ENCODE measurements around the gene SPATS2.

Gene SPATS2

GRCh38 chr12:49557917-49558215 lies 190.6 kb downstream of the SPATS2 start:
- TF ChIP-seq, protein P1, sequence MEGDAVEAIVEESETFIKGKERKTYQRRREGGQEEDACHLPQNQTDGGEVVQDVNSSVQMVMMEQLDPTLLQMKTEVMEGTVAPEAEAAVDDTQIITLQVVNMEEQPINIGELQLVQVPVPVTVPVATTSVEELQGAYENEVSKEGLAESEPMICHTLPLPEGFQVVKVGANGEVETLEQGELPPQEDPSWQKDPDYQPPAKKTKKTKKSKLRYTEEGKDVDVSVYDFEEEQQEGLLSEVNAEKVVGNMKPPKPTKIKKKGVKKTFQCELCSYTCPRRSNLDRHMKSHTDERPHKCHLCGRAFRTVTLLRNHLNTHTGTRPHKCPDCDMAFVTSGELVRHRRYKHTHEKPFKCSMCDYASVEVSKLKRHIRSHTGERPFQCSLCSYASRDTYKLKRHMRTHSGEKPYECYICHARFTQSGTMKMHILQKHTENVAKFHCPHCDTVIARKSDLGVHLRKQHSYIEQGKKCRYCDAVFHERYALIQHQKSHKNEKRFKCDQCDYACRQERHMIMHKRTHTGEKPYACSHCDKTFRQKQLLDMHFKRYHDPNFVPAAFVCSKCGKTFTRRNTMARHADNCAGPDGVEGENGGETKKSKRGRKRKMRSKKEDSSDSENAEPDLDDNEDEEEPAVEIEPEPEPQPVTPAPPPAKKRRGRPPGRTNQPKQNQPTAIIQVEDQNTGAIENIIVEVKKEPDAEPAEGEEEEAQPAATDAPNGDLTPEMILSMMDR (IDR thresholded peaks at IDR 0.05; ENCODE audit: borderline replicate concordance, control extremely low read depth, extremely low read depth, insufficient read depth, missing control alignments): no peak
- DNase-seq (ENCODE audit: low spot score): no peak
- in situ Hi-C loops (cut with MboI; ENCODE audit: low sequenced_read_pairs, unreplicated experiment): no loop called here

GRCh38 chr12:49558526-49558925 lies 191.3 kb downstream of the SPATS2 start:
- DNase-seq (ENCODE audit: low spot score): no peak
- in situ Hi-C loops (cut with MboI; ENCODE audit: low sequenced_read_pairs, unreplicated experiment): no loop called here
- TF ChIP-seq, protein P1 (IDR thresholded peaks at IDR 0.05; ENCODE audit: borderline replicate concordance, control extremely low read depth, extremely low read depth, insufficient read depth, missing control alignments): no peak

GRCh38 chr12:49559011-49559675 lies 191.9 kb downstream of the SPATS2 start:
- TF ChIP-seq, protein P1 (IDR thresholded peaks at IDR 0.05; ENCODE audit: borderline replicate concordance, control extremely low read depth, extremely low read depth, insufficient read depth, missing control alignments): no peak
- in situ Hi-C loops (cut with MboI; ENCODE audit: low sequenced_read_pairs, unreplicated experiment): no loop called here
- DNase-seq (ENCODE audit: low spot score): no peak

- TF ChIP-seq, protein P1 (IDR thresholded peaks at IDR 0.05; ENCODE audit: borderline replicate concordance, control extremely low read depth, extremely low read depth, insufficient read depth, missing control alignments): no peak
- in situ Hi-C loops (cut with MboI; ENCODE audit: low sequenced_read_pairs, unreplicated experiment): no loop called here
- no peak for DNase-seq (ENCODE audit: low spot score)
Observed at GRCh38 chr12:49560695-49561094, 193.4 kb downstream of the SPATS2 start.

DNA sequence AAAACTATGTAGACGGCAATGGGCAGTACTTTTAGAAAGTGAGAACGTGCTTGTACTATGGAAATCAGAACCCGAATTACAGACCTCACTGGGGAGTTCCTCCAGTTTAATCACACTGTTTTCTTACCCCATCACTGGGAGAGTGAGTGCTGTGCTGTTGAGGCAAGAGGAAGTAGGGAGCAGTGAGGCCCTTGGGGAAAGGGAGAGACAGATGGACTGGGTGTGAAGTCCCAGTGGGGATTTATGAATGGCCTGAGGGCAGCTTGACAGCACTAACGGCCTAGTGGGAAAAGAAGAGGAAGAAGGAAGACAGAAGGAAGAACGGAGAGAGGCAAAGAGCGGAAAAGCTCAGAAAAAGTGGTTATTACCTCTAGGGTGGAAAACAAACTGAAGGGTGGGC lies 195.0 kb downstream of the SPATS2 start:
- in situ Hi-C loops (cut with MboI; ENCODE audit: low sequenced_read_pairs, unreplicated experiment): no loop called here
- no peak for DNase-seq (ENCODE audit: low spot score)
- TF ChIP-seq, protein P1 (IDR thresholded peaks at IDR 0.05; ENCODE audit: borderline replicate concordance, control extremely low read depth, extremely low read depth, insufficient read depth, missing control alignments): no peak

DNA sequence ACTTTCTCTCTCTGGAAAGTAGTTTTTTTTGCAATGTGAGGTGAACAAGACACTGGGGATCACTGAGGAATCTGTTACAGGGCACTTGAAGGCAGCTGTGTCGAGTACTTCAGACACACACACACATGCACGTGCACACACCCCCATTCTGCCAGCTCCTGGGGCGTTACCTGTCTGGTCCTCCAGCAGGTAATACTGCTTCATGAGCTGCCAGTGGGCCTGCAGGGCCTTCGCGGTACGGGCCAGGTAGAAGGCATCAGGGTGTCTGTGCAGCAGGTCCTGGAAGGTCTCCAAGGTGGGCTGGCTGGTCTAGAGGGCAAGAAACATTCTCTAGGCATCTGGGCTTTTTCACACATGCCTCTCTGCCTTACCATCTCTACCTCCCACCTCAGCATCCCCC lies 195.6 kb downstream of the SPATS2 start:
- DNase-seq (ENCODE audit: low spot score): no peak
- TF ChIP-seq, protein P1 (IDR thresholded peaks at IDR 0.05; ENCODE audit: borderline replicate concordance, control extremely low read depth, extremely low read depth, insufficient read depth, missing control alignments): no peak
- in situ Hi-C loops (cut with MboI; ENCODE audit: low sequenced_read_pairs, unreplicated experiment): no loop called here
